ENCODE results near the gene SEL1L.

SEL1L gene

DNA sequence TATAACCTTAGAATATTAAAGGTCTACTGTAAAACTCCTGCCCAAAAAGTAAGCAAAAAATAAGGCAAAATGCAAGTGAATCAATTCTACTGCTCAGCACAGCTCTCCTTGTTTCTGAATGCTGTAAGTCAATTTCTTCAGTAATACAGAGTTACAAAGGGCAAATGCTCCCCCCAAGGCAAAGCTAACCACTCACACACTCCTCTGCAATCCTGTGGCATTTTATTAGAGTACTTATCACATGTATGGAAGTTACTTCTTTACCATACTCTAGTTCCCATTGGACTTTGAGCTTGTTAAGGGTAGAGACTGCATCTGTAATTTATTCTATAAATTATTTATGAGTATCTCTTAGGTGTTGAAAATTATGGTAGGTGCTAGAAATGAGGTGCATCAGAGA lies 27.2 kb downstream of the SEL1L start:
- TF ChIP-seq POLR2AphosphoS5 (IDR thresholded peaks at IDR 0.05; ENCODE audit: low read depth, low read length): no peak

DNA sequence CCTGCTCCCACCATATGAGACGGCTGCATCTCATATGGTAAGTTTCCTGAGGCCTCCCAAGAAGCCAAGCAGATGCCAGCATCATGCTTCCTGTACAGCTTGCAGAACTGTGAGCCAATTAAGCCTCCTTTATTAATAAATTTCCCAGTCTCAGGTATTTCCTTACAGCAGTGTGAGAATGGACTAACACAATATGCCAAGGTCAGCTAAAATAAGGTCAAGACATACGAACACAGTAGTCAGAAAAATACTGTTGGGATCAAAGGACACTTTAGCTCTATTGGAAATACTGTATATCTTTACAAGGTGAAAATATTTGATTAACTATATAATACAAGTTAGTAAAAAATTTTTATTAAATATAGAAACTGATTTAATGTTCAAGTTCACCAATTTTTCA lies 28.8 kb downstream of the SEL1L start:
- TF ChIP-seq, protein P1, sequence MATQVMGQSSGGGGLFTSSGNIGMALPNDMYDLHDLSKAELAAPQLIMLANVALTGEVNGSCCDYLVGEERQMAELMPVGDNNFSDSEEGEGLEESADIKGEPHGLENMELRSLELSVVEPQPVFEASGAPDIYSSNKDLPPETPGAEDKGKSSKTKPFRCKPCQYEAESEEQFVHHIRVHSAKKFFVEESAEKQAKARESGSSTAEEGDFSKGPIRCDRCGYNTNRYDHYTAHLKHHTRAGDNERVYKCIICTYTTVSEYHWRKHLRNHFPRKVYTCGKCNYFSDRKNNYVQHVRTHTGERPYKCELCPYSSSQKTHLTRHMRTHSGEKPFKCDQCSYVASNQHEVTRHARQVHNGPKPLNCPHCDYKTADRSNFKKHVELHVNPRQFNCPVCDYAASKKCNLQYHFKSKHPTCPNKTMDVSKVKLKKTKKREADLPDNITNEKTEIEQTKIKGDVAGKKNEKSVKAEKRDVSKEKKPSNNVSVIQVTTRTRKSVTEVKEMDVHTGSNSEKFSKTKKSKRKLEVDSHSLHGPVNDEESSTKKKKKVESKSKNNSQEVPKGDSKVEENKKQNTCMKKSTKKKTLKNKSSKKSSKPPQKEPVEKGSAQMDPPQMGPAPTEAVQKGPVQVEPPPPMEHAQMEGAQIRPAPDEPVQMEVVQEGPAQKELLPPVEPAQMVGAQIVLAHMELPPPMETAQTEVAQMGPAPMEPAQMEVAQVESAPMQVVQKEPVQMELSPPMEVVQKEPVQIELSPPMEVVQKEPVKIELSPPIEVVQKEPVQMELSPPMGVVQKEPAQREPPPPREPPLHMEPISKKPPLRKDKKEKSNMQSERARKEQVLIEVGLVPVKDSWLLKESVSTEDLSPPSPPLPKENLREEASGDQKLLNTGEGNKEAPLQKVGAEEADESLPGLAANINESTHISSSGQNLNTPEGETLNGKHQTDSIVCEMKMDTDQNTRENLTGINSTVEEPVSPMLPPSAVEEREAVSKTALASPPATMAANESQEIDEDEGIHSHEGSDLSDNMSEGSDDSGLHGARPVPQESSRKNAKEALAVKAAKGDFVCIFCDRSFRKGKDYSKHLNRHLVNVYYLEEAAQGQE (IDR thresholded peaks at IDR 0.05; ENCODE audit: insufficient read depth in 1 of 2, low read depth in 2 of 2, low read length in 2 of 2): no peak
- no peak for TF ChIP-seq TAF1 (IDR thresholded peaks at IDR 0.05; ENCODE audit: borderline replicate concordance, insufficient read depth, low read length)
- TF ChIP-seq SIN3A (IDR thresholded peaks at IDR 0.05; ENCODE audit: borderline replicate concordance, insufficient read depth, low read length): no peak
- no peak for TF ChIP-seq POLR2AphosphoS5 (IDR thresholded peaks at IDR 0.05; ENCODE audit: low read depth, low read length)
- TF ChIP-seq FOXP2 (optimal IDR thresholded peaks at IDR 0.05; ENCODE audit: borderline replicate concordance, extremely low read depth, extremely low read length, insufficient read depth): no peak

DNA sequence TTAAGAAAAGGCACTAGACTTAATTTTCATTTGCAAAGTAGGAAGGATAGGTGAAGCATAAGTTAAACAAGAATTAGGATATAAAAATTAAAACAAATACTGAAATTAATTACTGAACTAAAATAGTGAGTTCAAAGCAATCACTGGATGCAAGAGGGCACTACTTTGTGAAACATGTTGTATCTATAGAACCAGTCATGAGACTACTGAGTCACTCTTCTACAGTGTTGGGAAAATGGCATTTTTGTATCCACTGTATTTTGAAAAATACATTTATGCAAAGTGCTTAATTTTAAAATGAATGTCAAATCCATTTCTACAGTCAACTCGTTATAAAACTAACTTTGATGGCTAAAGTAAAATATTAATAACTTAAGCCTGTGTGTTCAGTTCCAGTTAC lies 47.9 kb downstream of the SEL1L start:
- TF ChIP-seq, protein P1 (IDR thresholded peaks at IDR 0.05; ENCODE audit: insufficient read depth in 1 of 2, low read depth in 2 of 2, low read length in 2 of 2): no peak
- TF ChIP-seq SIN3A (IDR thresholded peaks at IDR 0.05; ENCODE audit: borderline replicate concordance, insufficient read depth, low read length): no peak
- no peak for TF ChIP-seq POLR2AphosphoS5 (IDR thresholded peaks at IDR 0.05; ENCODE audit: low read depth, low read length)
- no peak for TF ChIP-seq FOXP2 (optimal IDR thresholded peaks at IDR 0.05; ENCODE audit: borderline replicate concordance, extremely low read depth, extremely low read length, insufficient read depth)
- no peak for TF ChIP-seq TAF1 (IDR thresholded peaks at IDR 0.05; ENCODE audit: borderline replicate concordance, insufficient read depth, low read length)

DNA sequence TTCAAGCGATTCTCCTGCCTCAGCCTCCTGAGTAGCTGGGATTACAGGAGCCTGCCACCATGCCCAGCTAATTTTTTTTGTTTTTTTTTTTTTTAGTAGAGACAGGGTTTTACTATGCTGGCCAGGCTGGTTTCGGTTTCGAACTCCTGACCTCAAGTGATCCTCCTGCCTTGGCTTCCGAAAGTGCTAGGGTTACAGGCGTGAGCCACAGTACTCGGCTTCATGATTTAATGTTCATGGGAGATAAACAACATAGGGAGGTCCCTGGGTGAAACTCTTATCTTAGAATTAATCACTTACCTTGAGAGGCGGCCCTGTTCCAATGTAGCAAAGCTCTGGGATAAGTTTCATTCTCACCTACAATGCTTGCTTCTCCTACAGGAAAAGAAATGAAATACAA lies 48.3 kb downstream of the SEL1L start:
- TF ChIP-seq TAF1 (IDR thresholded peaks at IDR 0.05; ENCODE audit: borderline replicate concordance, insufficient read depth, low read length) (no peak), POLR2AphosphoS5 (IDR thresholded peaks at IDR 0.05; ENCODE audit: low read depth, low read length) (no peak), FOXP2 (optimal IDR thresholded peaks at IDR 0.05; ENCODE audit: borderline replicate concordance, extremely low read depth, extremely low read length, insufficient read depth) (no peak)
- TF ChIP-seq, protein P1 (IDR thresholded peaks at IDR 0.05; ENCODE audit: insufficient read depth in 1 of 2, low read depth in 2 of 2, low read length in 2 of 2): no peak

DNA sequence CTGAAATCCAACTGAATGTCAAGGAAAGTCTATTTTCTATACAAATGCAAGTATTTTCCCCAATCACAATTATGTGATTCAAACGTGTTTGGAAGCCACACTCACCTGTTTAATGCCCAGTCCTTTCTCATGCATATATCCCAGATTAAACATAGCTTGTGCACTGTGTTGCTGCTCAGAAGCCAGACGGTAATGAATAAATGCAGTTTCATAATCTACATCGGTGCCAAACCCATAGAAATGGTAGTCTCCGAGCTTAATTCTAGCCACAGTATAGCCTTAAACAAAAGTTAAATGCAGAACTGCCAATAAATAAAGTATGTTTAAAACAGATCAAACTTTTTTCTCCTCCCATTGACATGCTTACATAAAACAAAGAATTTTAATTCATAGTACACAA lies 49.5 kb downstream of the SEL1L start:
- TF ChIP-seq SIN3A (IDR thresholded peaks at IDR 0.05; ENCODE audit: borderline replicate concordance, insufficient read depth, low read length) (no peak), TAF1 (IDR thresholded peaks at IDR 0.05; ENCODE audit: borderline replicate concordance, insufficient read depth, low read length) (no peak), FOXP2 (optimal IDR thresholded peaks at IDR 0.05; ENCODE audit: borderline replicate concordance, extremely low read depth, extremely low read length, insufficient read depth) (no peak), POLR2AphosphoS5 (IDR thresholded peaks at IDR 0.05; ENCODE audit: low read depth, low read length) (no peak)
- TF ChIP-seq, protein P1 (IDR thresholded peaks at IDR 0.05; ENCODE audit: insufficient read depth in 1 of 2, low read depth in 2 of 2, low read length in 2 of 2): no peak

All from PFSK-1 (cell line).